B cell (primary cell): ENCODE measurements around the gene FEZF2. TPM values are rescaled to one million over a fixed set of nuclear protein-coding genes. Genes with fewer than 3 reads are reported as not detected.

Experiments used
- ATAC-seq: fragments of 200-7000 bp; cut with Tn5 transposase; one replicate; pipeline ENCODE4 v1.10.0; 2021; ENCODE audit warnings: low read depth, mild to moderate bottlenecking, moderate number of reproducible peaks, moderate library complexity
- CTCF ChIA-PET: fragments of 350-600 bp; sonication (Branson Sonifier 250); formaldehyde crosslinking; loops from one replicate; lab custom pipeline; 2021; ENCODE audit warnings: antibody characterized with exemption, inconsistent platforms; lab: Charles Lee
- POLR2A ChIA-PET: fragments of 350-600 bp; sonication (Branson Sonifier 250); formaldehyde crosslinking; loops from one replicate; lab custom pipeline; 2021; ENCODE audit warnings: antibody characterized with exemption; lab: Charles Lee
- DNase-seq: peaks from one replicate; pipeline ENCODE4 v3.0.0; 2013
- H2AFZ ChIP-seq: 2 replicates; pipeline ENCODE4 v1.6.1; 2012; ENCODE audit warnings: mild to moderate bottlenecking, low read depth, low read length; ENCODE audit not compliant: insufficient read depth, poor library complexity, severe bottlenecking
- H3K27ac ChIP-seq, 2 donors: 1 replicate in 1 of 2; 2 replicates in 1 of 2; pipeline ENCODE4 v1.5.1; 2012 to 2013; ENCODE audit warnings: low read length in 2 of 2, mild to moderate bottlenecking in 2 of 2, moderate library complexity in 1 of 2
- H3K27me3 ChIP-seq, 4 experiments: fragments of 200-600 bp in 1 of 4; sonication (generic) in 1 of 4; replicated peaks in 1 of 4; 1 replicate in 2 of 4; 2 replicates in 2 of 4; pipeline versions ENCODE4 v1.6.1 to v1.7.0; 2013 to 2016; ENCODE audit warnings: low read length in 3 of 4, mild to moderate bottlenecking in 2 of 4, mixed read lengths in 1 of 4, moderate library complexity in 1 of 4; ENCODE audit not compliant: insufficient read depth in 4 of 4, control insufficient read depth in 3 of 4; ENCODE audit errors: control extremely low read depth in 1 of 4
- H3K36me3 ChIP-seq, 2 experiments: replicated peaks in 1 of 2; 1 replicate in 1 of 2; 2 replicates in 1 of 2; pipeline versions ENCODE4 v1.6.1 to v1.7.1; 2013; ENCODE audit warnings: low read length in 1 of 2; ENCODE audit not compliant: insufficient read depth in 2 of 2, control insufficient read depth in 1 of 2; ENCODE audit errors: control extremely low read depth in 1 of 2, extremely low read depth in 1 of 2
- H3K4me1 ChIP-seq, 2 donors: fragments of 200-600 bp in 1 of 2; sonication (generic) in 1 of 2; 1 replicate in 1 of 2; 2 replicates in 1 of 2; pipeline versions ENCODE4 v1.5.1 to v1.6.1; 2013 to 2017; ENCODE audit warnings: low read length in 2 of 2; ENCODE audit not compliant: control insufficient read depth in 2 of 2, insufficient read depth in 2 of 2
- H3K4me2 ChIP-seq: replicated peaks from 2 replicates; pipeline ENCODE3; 2012; ENCODE audit warnings: mild to moderate bottlenecking, low read depth, low read length; ENCODE audit not compliant: poor library complexity, severe bottlenecking
- H3K4me3 ChIP-seq, 5 experiments: fragments of 200-600 bp in 1 of 5; sonication (generic) in 1 of 5; 1 replicate in 3 of 5; 2 replicates in 2 of 5; pipeline versions ENCODE4 v1.5.1 to v1.7.0; 2011 to 2016; ENCODE audit warnings: low read length in 4 of 5, mild to moderate bottlenecking in 4 of 5, low read depth in 2 of 5, control low read depth in 1 of 5, moderate library complexity in 1 of 5; ENCODE audit not compliant: insufficient read depth in 1 of 5; ENCODE audit errors: control extremely low read depth in 1 of 5, extremely low read depth in 1 of 5
- H3K79me2 ChIP-seq: fragments of 200-600 bp; sonication (generic); one replicate; pipeline ENCODE4 v1.6.0; 2016; ENCODE audit warnings: low read length; ENCODE audit not compliant: control insufficient read depth, insufficient read depth
- H3K9ac ChIP-seq: fragments of 200-600 bp; sonication (generic); 2 replicates; pipeline ENCODE4 v1.6.1; 2017; ENCODE audit warnings: mild to moderate bottlenecking, low read length, moderate library complexity
- H3K9me3 ChIP-seq, 3 donors: one replicate each; pipeline versions ENCODE4 v1.6.1 to v1.7.1; 2013; ENCODE audit warnings: low read length in 2 of 3; ENCODE audit not compliant: control insufficient read depth in 2 of 3, insufficient read depth in 1 of 3; ENCODE audit errors: control extremely low read depth in 1 of 3
- H4K20me1 ChIP-seq: 2 replicates; pipeline ENCODE4 v1.6.0; 2012; ENCODE audit warnings: mild to moderate bottlenecking, low read length; ENCODE audit not compliant: insufficient read depth, control insufficient read depth, poor library complexity, severe bottlenecking
- H3K27ac Mint-ChIP-seq: one replicate; pipeline ENCODE4 v1.8.0; 2021; ENCODE audit warnings: mixed read lengths
- H3K27me3 Mint-ChIP-seq: one replicate; pipeline ENCODE4 v1.8.0; 2021; ENCODE audit warnings: mixed read lengths
- H3K4me1 Mint-ChIP-seq: one replicate; pipeline ENCODE4 v1.8.0; 2021; ENCODE audit warnings: mixed read lengths
- H3K4me3 Mint-ChIP-seq: one replicate; pipeline ENCODE4 v1.8.0; 2021; ENCODE audit warnings: mixed read lengths
- H3K9me3 Mint-ChIP-seq: one replicate; pipeline ENCODE4 v1.8.0; 2022; ENCODE audit warnings: mixed read lengths; ENCODE audit not compliant: insufficient read depth
- EZH2 ChIP-seq: IDR thresholded peaks from 2 replicates; pipeline ENCODE4 v1.6.1; 2012; ENCODE audit warnings: borderline replicate concordance, low read depth, mild to moderate bottlenecking, moderate library complexity, low read length; ENCODE audit not compliant: insufficient read depth, poor library complexity, severe bottlenecking
- WGBS: methylation state at CpG from one replicate; pipeline ENCODE4 v1.1.5; 2013; ENCODE audit warnings: missing lambda C conversion rate; ENCODE audit not compliant: insufficient coverage; 5-methylcytosine and 5-hydroxymethylcytosine counted together
- intact Hi-C: fragments of 100-400 bp; cut with micrococcal nuclease; formaldehyde crosslinking; loops from one replicate; pipeline ENCODE4 v1.10.0; 2022
- polyA plus RNA-seq: library from polyadenylated mRNA; depleted of rRNA; stranded (reverse); fragments of >200 nt; gene quantifications from 2 replicates; pipeline ENCODE4 v1.2.3, GENCODE V29; 2012
- total RNA-seq, 2 donors: library from RNA; stranded (reverse); fragments of 120-200 nt in 1 of 2; gene quantifications; 1 replicate in 1 of 2; 2 replicates in 1 of 2; pipeline versions ENCODE4 v1.2.3 to v1.2.4, GENCODE V29; 2013 to 2022
- TF ChIP-seq, protein P1 (sequence below): fragments of 200-600 bp; IDR thresholded peaks from one replicate; pipeline ENCODE4 v1.8.0; 2022; ENCODE audit warnings: antibody characterized with exemption, mild to moderate bottlenecking

Gene FEZF2
- total and polyA plus RNA-seq, 2 donors (not counting 1 experiment from before 2014, with no cell fraction given) = not detected

DNA sequence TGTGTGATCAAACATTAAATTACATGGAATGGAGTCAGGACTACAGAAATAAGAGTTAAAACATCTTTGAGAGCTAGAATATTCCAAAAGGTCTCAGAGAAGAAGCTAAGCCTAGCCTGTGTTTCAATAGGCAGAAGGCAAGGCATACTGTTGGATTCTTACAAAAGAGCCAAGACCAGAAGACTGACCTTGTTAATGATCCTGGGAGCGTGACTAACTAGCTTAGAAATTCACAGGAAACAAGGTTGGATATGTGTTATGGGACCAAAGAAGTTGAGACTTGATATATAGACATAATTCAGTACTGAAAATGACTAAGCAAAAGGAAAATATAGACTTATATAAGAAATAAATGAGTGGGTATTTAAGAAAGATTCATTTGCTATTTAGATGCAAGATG lies 50.1 kb downstream of the FEZF2 start:
- H3K9ac ChIP-seq = no peak overlapping the region
- intact Hi-C loops = no loop called here
- H3K27me3 ChIP-seq = peaks cover 0 to 15% (median 3%) of the 10 kb centered on the region in 4 experiments
- POLR2A ChIA-PET = no interaction called here
- peaks cover 4% of the 10 kb centered on the region for H3K9me3 Mint-ChIP-seq
- no peak for TF ChIP-seq EZH2
- TF ChIP-seq, protein P1, sequence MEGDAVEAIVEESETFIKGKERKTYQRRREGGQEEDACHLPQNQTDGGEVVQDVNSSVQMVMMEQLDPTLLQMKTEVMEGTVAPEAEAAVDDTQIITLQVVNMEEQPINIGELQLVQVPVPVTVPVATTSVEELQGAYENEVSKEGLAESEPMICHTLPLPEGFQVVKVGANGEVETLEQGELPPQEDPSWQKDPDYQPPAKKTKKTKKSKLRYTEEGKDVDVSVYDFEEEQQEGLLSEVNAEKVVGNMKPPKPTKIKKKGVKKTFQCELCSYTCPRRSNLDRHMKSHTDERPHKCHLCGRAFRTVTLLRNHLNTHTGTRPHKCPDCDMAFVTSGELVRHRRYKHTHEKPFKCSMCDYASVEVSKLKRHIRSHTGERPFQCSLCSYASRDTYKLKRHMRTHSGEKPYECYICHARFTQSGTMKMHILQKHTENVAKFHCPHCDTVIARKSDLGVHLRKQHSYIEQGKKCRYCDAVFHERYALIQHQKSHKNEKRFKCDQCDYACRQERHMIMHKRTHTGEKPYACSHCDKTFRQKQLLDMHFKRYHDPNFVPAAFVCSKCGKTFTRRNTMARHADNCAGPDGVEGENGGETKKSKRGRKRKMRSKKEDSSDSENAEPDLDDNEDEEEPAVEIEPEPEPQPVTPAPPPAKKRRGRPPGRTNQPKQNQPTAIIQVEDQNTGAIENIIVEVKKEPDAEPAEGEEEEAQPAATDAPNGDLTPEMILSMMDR = no peak
- H3K36me3 ChIP-seq = no peaks in the 10 kb centered on the region
- H3K27me3 Mint-ChIP-seq = peaks cover 10% of the 10 kb centered on the region
- no peak overlapping the region for H3K27ac Mint-ChIP-seq
- no peaks in the 10 kb centered on the region for H3K79me2 ChIP-seq
- CTCF ChIA-PET = interaction anchor here (1.1 kb wide), 1 partner anchor 11 kb away, joined by 7 read pairs; no protein-coding TSS in a partner anchor
- H3K4me1 ChIP-seq = peaks cover 5 to 9% of the 10 kb centered on the region in 2 donors
- no peak for DNase-seq
- H3K4me3 ChIP-seq = no peak overlapping the region
- H3K4me2 ChIP-seq = no peak overlapping the region
- no peak overlapping the region for H3K4me3 Mint-ChIP-seq
- peaks cover 0 to 16% (median 2%) of the 10 kb centered on the region in 3 donors for H3K9me3 ChIP-seq
- H4K20me1 ChIP-seq = no peaks in the 10 kb centered on the region
- no CpG with 5 or more reads among the region's 1 CpG for WGBS
- peaks cover 12% of the 10 kb centered on the region for H3K4me1 Mint-ChIP-seq
- no peak overlapping the region for H3K27ac ChIP-seq
- no peak overlapping the region for H2AFZ ChIP-seq
- ATAC-seq = no peak
